Suprapubic skin (tissue), 3 donors: Measurements from ENCODE around the gene ZNF610.

Source experiments
- POLR2AphosphoS5 ChIP-seq, 3 donors: sonication (generic); formaldehyde crosslinking; IDR thresholded peaks; one replicate each; pipeline ENCODE4 v1.6.1; 2017; ENCODE audit warnings: antibody characterized with exemption in 3 of 3
- TF ChIP-seq, protein P1 (sequence below), 2 donors: fragments of 200-600 bp in 1 of 2; fragments of 450-650 bp in 1 of 2; sonication (generic) in 1 of 2; IDR thresholded peaks; one replicate each; pipeline ENCODE4 v1.5.1; 2016 to 2019; ENCODE audit warnings: antibody characterized with exemption in 2 of 2, mild to moderate bottlenecking in 1 of 2, moderate library complexity in 1 of 2

DNA sequence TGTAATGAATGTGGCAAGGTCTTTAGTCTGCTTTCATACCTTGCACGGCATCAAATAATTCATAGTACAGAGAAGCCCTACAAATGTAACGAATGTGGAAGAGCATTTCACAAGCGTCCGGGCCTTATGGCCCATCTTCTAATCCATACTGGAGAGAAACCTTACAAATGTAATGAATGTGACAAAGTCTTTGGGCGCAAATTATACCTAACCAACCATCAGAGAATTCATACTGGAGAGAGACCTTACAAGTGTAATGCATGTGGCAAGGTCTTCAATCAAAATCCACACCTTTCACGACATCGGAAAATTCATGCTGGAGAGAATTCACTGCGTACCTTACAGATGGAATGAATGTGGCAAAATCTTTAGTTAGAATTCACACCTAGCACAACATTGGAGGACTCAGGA lies 30.4 kb downstream of the ZNF610 start:
- TF ChIP-seq, protein P1, sequence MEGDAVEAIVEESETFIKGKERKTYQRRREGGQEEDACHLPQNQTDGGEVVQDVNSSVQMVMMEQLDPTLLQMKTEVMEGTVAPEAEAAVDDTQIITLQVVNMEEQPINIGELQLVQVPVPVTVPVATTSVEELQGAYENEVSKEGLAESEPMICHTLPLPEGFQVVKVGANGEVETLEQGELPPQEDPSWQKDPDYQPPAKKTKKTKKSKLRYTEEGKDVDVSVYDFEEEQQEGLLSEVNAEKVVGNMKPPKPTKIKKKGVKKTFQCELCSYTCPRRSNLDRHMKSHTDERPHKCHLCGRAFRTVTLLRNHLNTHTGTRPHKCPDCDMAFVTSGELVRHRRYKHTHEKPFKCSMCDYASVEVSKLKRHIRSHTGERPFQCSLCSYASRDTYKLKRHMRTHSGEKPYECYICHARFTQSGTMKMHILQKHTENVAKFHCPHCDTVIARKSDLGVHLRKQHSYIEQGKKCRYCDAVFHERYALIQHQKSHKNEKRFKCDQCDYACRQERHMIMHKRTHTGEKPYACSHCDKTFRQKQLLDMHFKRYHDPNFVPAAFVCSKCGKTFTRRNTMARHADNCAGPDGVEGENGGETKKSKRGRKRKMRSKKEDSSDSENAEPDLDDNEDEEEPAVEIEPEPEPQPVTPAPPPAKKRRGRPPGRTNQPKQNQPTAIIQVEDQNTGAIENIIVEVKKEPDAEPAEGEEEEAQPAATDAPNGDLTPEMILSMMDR (IDR thresholded peaks at IDR 0.05) = no peak
- TF ChIP-seq POLR2AphosphoS5 (IDR thresholded peaks at IDR 0.05) = no peak
